ENCODE measurements around the gene SERAC1. TPM values are rescaled to one million over a fixed set of nuclear protein-coding genes. Genes with fewer than 3 reads are reported as not detected.

SERAC1 gene
- total RNA-seq, 3 donors from 2014 or later (not counting 1 experiment from before 2014, with no cell fraction given) = 2.1 to 3.0 (median 2.3) TPM

DNA sequence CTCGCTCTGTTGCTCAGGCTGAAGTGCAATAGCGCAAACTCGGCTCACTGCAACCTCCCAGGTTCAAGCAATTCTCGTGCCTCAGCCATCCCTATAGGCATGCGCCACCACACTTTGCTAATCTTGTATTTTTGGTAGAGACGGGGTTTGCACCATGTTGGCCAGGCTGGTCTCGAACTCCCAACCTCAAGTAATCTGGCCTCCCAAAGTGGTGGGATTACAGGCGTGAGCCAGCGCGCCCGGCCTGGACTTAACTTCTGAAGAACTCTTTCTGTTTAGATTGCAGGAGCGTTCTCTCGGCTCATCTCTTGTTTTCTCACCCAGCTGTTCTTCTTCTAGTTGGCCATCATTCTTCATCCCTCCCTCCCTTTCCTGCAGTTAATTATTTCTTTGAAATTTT, 30.4 kb upstream of the SERAC1 start:
- Histone ChIP-seq H3K27ac (ENCODE audit: low read length) (no peak overlapping the region), H3K36me3 (ENCODE audit: control insufficient read depth, insufficient read depth, low read length) (no peaks in the 10 kb centered on the region), H3K4me1 (ENCODE audit: control insufficient read depth, insufficient read depth, low read length) (no peaks in the 10 kb centered on the region), H3K4me3 (ENCODE audit: low read length) (no peak overlapping the region), H3K9me3 (ENCODE audit: control insufficient read depth, insufficient read depth, low read length) (no peaks in the 10 kb centered on the region), H3K27me3 (ENCODE audit: control insufficient read depth, insufficient read depth, low read length) (no peaks in the 10 kb centered on the region)
- 98% methylated on average over 13 of the region's 13 CpGs for WGBS (ENCODE audit: insufficient coverage)
- Mint-ChIP-seq H3K27me3 (ENCODE audit: low read depth in 2 of 2) (peaks cover 0 to 2% of the 10 kb centered on the region in 2 donors), H3K36me3 (no peaks in the 10 kb centered on the region), H3K9me3 (no peaks in the 10 kb centered on the region), H3K27ac (no peak overlapping the region), H3K4me1 (no peaks in the 10 kb centered on the region), H3K4me3 (no peak overlapping the region)
- TF ChIP-seq, protein P1, sequence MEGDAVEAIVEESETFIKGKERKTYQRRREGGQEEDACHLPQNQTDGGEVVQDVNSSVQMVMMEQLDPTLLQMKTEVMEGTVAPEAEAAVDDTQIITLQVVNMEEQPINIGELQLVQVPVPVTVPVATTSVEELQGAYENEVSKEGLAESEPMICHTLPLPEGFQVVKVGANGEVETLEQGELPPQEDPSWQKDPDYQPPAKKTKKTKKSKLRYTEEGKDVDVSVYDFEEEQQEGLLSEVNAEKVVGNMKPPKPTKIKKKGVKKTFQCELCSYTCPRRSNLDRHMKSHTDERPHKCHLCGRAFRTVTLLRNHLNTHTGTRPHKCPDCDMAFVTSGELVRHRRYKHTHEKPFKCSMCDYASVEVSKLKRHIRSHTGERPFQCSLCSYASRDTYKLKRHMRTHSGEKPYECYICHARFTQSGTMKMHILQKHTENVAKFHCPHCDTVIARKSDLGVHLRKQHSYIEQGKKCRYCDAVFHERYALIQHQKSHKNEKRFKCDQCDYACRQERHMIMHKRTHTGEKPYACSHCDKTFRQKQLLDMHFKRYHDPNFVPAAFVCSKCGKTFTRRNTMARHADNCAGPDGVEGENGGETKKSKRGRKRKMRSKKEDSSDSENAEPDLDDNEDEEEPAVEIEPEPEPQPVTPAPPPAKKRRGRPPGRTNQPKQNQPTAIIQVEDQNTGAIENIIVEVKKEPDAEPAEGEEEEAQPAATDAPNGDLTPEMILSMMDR (IDR thresholded peaks at IDR 0.05) = no peak
- intact Hi-C loops (cut with micrococcal nuclease) = no loop called here
- DNase-seq = no peak
- no peak for ATAC-seq

DNA sequence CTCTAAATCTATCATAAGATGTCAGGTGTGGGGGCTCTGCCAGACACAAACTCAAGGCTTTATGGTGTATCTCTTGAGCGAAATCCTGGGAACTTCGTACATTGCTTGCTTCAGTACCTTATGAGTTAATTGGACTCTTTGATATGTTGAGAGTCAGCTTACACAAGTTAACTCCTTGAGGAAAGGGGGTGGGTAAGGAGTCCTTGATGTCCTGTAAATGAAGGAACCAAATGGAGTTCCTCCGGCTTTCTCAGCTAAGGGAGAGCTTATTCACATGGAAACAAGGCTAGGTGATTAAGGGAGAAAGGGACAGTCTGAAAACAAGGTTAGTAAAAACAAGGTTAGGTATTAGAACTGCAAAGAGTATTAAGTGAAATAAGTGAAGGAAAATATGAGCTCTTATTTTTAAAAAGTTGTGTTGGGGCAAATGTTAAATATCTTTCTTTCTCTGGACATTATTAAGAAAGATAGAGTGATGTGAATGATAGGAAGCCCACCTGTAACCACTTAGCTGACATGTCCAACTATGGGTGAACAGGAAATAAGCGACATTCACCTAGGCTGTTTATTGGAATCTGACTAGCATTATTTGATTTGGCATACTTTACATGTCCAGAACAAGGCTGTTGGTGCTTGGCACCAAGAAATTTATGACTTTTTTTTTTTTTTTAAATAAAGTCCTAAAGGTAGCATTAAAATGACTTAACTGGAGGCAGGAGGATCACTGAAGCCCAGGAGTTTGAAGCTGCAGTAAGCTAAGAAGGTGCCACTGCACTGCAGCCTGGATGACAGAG, 26.6 kb upstream of the SERAC1 start:
- no peaks in the 10 kb centered on the region for H3K9me3 Mint-ChIP-seq

DNA sequence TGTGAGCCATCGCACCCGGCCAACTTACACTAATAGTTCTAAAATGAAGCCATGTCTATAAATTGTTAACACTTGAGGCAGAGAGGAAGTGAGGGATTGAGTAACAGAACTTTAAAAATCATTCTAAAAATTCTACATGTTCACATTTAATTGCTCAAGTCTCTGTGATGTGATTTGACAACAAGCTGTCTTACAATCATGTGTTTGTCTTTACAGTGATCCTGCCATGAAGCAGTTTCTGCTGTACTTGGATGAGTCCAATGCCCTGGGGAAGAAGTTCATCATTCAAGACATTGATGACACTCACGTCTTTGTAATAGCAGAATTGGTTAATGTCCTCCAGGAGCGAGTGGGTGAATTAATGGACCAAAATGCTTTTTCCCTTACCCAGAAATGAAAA, 23.7 kb upstream of the SERAC1 start:
- H3K27ac ChIP-seq (ENCODE audit: low read length) = no peak overlapping the region
- intact Hi-C loops (cut with micrococcal nuclease) = no loop called here
- Mint-ChIP-seq H3K9me3 (no peaks in the 10 kb centered on the region), H3K27me3 (ENCODE audit: low read depth in 2 of 2) (no peaks in the 10 kb centered on the region), H3K36me3 (peaks cover 5% of the 10 kb centered on the region), H3K27ac (no peak overlapping the region), H3K4me3 (no peak overlapping the region), H3K4me1 (no peaks in the 10 kb centered on the region)
- 100% methylated on average over 2 of the region's 4 CpGs for WGBS (ENCODE audit: insufficient coverage)
- TF ChIP-seq, protein P1 (IDR thresholded peaks at IDR 0.05) = no peak
- no peaks in the 10 kb centered on the region for H3K9me3 ChIP-seq (ENCODE audit: control insufficient read depth, insufficient read depth, low read length)
- no peaks in the 10 kb centered on the region for H3K4me1 ChIP-seq (ENCODE audit: control insufficient read depth, insufficient read depth, low read length)
- H3K36me3 ChIP-seq (ENCODE audit: control insufficient read depth, insufficient read depth, low read length) = peaks cover 3% of the 10 kb centered on the region
- DNase-seq = no peak
- no peak overlapping the region for H3K4me3 ChIP-seq (ENCODE audit: low read length)
- no peak for ATAC-seq
- H3K27me3 ChIP-seq (ENCODE audit: control insufficient read depth, insufficient read depth, low read length) = no peaks in the 10 kb centered on the region

More for the DNA sequence above, 26.6 kb upstream of the SERAC1 start:
- Mint-ChIP-seq H3K36me3 (peaks cover 5% of the 10 kb centered on the region), H3K27ac (no peak overlapping the region), H3K4me1 (no peaks in the 10 kb centered on the region), H3K4me3 (no peak overlapping the region), H3K27me3 (ENCODE audit: low read depth in 2 of 2) (no peaks in the 10 kb centered on the region)
- H3K36me3 ChIP-seq (ENCODE audit: control insufficient read depth, insufficient read depth, low read length) = peaks cover 3% of the 10 kb centered on the region
- H3K4me3 ChIP-seq (ENCODE audit: low read length) = no peak overlapping the region
- DNase-seq (no peak), ATAC-seq (no peak)
- TF ChIP-seq, protein P1 (IDR thresholded peaks at IDR 0.05) = no peak
- no peak overlapping the region for H3K27ac ChIP-seq (ENCODE audit: low read length)
- no peaks in the 10 kb centered on the region for H3K4me1 ChIP-seq (ENCODE audit: control insufficient read depth, insufficient read depth, low read length)
- intact Hi-C loops (cut with micrococcal nuclease) = no loop called here
- no peaks in the 10 kb centered on the region for H3K27me3 ChIP-seq (ENCODE audit: control insufficient read depth, insufficient read depth, low read length)
- 96% methylated on average over 4 of the region's 4 CpGs for WGBS (ENCODE audit: insufficient coverage)
- H3K9me3 ChIP-seq (ENCODE audit: control insufficient read depth, insufficient read depth, low read length) = no peaks in the 10 kb centered on the region

DNA sequence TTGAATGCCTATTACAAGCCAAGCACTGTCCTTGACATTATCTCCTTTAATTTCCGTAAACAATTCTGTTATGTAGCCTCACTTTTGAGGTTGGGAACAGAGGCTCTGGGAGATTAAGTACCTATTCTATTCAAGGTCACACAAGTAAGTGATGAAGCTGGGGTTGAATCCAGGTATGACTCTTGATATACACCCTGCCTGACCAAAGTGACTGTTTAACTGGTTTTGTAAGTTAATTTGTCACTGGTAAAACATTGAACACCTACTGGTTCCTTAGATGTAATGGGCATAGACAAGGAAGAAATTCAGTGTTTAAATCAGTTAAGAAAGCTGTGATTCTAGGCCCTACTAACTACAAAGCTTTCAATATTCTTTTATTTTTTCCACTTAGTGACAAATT, 23.0 kb upstream of the SERAC1 start:
- Histone ChIP-seq H3K36me3 (ENCODE audit: control insufficient read depth, insufficient read depth, low read length) (peaks cover 3% of the 10 kb centered on the region), H3K9me3 (ENCODE audit: control insufficient read depth, insufficient read depth, low read length) (no peaks in the 10 kb centered on the region), H3K4me3 (ENCODE audit: low read length) (no peak overlapping the region), H3K27me3 (ENCODE audit: control insufficient read depth, insufficient read depth, low read length) (no peaks in the 10 kb centered on the region), H3K4me1 (ENCODE audit: control insufficient read depth, insufficient read depth, low read length) (no peaks in the 10 kb centered on the region), H3K27ac (ENCODE audit: low read length) (no peak overlapping the region)
- WGBS (ENCODE audit: insufficient coverage) = 100% methylated on average over 1 of the region's 1 CpG
- intact Hi-C loops (cut with micrococcal nuclease) = no loop called here
- no peak overlapping the region for H3K4me3 Mint-ChIP-seq
- no peaks in the 10 kb centered on the region for H3K4me1 Mint-ChIP-seq
- ATAC-seq = no peak
- H3K9me3 Mint-ChIP-seq = no peaks in the 10 kb centered on the region
- TF ChIP-seq, protein P1 (IDR thresholded peaks at IDR 0.05) = no peak
- no peak overlapping the region for H3K27ac Mint-ChIP-seq
- no peak for DNase-seq
- H3K36me3 Mint-ChIP-seq = peaks cover 5% of the 10 kb centered on the region
- H3K27me3 Mint-ChIP-seq (ENCODE audit: low read depth in 2 of 2) = no peaks in the 10 kb centered on the region
